ENCODE results near the gene CMTM1. TPM values are rescaled to one million over a fixed set of nuclear protein-coding genes. Genes with fewer than 3 reads are reported as not detected.
A peak's percentile ranks its signal among the peaks of the same experiment; 100 is the strongest.

CMTM1 gene
- total RNA-seq, 5 donors from 2014 or later (not counting 1 experiment from before 2014, with no cell fraction given): 0.95 to 12.9 (median 10.3) TPM

DNA sequence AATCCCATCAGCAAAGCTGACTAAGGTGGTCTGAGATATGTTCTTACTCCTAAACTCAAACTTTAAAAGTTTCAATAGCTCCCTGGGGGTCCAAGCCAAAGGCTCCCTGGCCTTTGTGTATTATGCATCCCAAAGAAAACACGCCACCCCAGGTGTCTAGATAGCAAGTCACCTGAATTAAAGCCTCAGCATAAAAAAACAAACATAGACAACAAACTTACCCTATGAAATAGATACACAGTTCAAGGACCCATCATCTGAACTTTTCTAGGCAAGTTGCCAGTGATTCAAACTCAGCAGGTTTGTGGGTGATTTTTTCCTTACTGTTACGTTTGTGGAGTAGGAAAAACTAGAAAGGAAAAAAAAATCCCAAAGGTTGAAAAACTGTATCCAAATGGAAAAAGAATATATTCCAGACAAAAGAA, 50.8 kb downstream of the CMTM1 start:
- H3K27me3 Mint-ChIP-seq: no peaks in the 10 kb centered on the region
- Histone ChIP-seq H3K27me3 (replicated peaks in 1 of 2; ENCODE audit: control insufficient read depth in 2 of 2, extremely low read depth in 1 of 2, insufficient read depth in 2 of 2, low read length in 1 of 2) (no peaks in the 10 kb centered on the region), H3K36me3 (ENCODE audit: control insufficient read depth in 2 of 2, extremely low read depth in 1 of 2, insufficient read depth in 1 of 2, low read length in 1 of 2) (peaks cover 9 to 24% of the 10 kb centered on the region in 2 donors), H3K4me1 (ENCODE audit: control insufficient read depth in 1 of 2, extremely low read depth in 1 of 2, insufficient read depth in 2 of 2, low read length in 2 of 2) (no peaks in the 10 kb centered on the region), H3K4me3 (ENCODE audit: control insufficient read depth in 1 of 2, extremely low read depth in 1 of 2, low read length in 1 of 2) (no peak overlapping the region), H3K27ac (ENCODE audit: low read length) (no peak overlapping the region), H3K9me3 (no peaks in the 10 kb centered on the region)
- H3K36me3 Mint-ChIP-seq: peaks cover 3% of the 10 kb centered on the region
- no peaks in the 10 kb centered on the region for H3K9me3 Mint-ChIP-seq
- DNase-seq: no peak
- no peaks in the 10 kb centered on the region for H3K4me1 Mint-ChIP-seq
- POLR2A ChIA-PET: no interaction called here
- peak overlapping the region in 1 of 2 donors; percentile 6 for H3K27ac Mint-ChIP-seq
- 100% methylated on average over 1 of the region's 2 CpGs for WGBS (ENCODE audit: insufficient coverage)
- CTCF ChIA-PET: interaction anchor here in 1 of 2 donors (1.5 kb wide), 1 partner anchor 8 kb away, joined by 4 read pairs; no protein-coding TSS in a partner anchor
- ATAC-seq (replicated peaks in 1 of 4): no peak
- H3K4me3 Mint-ChIP-seq: no peak overlapping the region

DNA sequence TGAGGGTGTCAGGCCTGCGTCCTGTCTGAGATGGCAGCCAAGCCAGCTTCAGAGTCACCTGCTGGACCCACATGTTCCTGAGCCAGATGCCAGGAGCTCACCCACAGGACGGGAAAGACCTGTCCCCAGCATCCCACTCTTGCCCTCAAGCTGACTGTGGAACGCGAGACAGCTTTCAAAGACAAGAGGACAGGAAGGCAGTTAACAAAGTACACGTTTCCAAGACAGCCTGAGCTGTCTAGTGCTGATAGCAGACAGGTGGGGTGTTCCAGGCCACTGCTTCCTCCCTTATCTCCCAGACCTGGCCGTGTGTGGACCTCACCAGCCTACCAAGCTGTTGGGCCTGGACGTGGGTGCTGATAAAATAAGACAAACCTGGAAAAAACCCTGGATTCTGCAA, 51.5 kb downstream of the CMTM1 start:
- Mint-ChIP-seq H3K9me3 (no peaks in the 10 kb centered on the region), H3K27ac (no peak overlapping the region), H3K4me3 (no peak overlapping the region), H3K4me1 (no peaks in the 10 kb centered on the region), H3K36me3 (peaks cover 3% of the 10 kb centered on the region), H3K27me3 (no peaks in the 10 kb centered on the region)
- CTCF ChIA-PET: interaction anchor here in 1 of 2 donors (1.5 kb wide), 1 partner anchor 9 kb away, joined by 4 read pairs; no protein-coding TSS in a partner anchor
- POLR2A ChIA-PET: no interaction called here
- H3K4me1 ChIP-seq (ENCODE audit: control insufficient read depth in 1 of 2, extremely low read depth in 1 of 2, insufficient read depth in 2 of 2, low read length in 2 of 2): no peaks in the 10 kb centered on the region
- H3K27me3 ChIP-seq (replicated peaks in 1 of 2; ENCODE audit: control insufficient read depth in 2 of 2, extremely low read depth in 1 of 2, insufficient read depth in 2 of 2, low read length in 1 of 2): no peaks in the 10 kb centered on the region
- no peaks in the 10 kb centered on the region for H3K9me3 ChIP-seq
- 85% methylated on average over 5 of the region's 7 CpGs for WGBS (ENCODE audit: insufficient coverage)
- no peak overlapping the region for H3K27ac ChIP-seq (ENCODE audit: low read length)
- ATAC-seq (replicated peaks in 1 of 4) (no peak), DNase-seq (no peak)
- no peak overlapping the region for H3K4me3 ChIP-seq (ENCODE audit: control insufficient read depth in 1 of 2, extremely low read depth in 1 of 2, low read length in 1 of 2)
- H3K36me3 ChIP-seq (ENCODE audit: control insufficient read depth in 2 of 2, extremely low read depth in 1 of 2, insufficient read depth in 1 of 2, low read length in 1 of 2): peaks cover 2 to 17% of the 10 kb centered on the region in 2 donors

DNA sequence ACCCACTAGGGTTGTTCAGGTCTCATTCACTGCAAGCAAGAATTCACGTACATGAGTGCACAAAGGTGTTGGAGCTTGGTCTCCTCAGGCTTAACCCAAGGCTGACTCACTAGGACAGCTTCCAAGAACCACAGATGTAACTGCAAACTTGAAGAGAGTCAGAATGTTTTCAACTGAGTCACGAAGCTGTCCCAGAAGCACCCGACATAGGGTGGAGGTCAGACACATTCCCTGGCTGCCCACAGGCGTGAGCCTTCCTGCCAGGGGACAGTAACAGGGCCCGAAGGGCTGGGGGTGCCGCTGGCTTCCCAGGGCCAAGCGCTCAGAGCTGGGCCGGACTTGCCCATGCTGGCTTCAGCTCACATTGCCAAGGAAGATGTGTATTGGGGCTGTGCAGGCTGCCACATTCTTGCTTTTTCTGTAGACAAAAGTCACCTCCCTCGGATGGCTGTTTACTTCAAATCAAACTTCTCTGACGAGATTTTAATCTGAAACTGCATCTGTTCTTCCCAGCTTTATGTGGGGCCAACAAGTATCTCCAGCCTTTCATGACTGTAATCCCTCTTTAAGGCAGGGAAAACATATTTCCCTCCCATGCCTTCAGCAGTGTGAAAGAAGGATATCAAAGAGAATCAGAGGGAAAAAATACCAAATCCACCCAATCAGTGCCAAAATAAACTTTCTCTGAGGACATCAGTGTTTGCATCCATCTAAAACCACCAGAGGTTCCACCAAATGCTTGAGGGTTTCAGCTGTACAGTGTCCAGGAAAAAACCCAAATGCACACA, 52.5 kb downstream of the CMTM1 start:
- Histone ChIP-seq H3K4me3 (ENCODE audit: control insufficient read depth in 1 of 2, extremely low read depth in 1 of 2, low read length in 1 of 2) (no peak overlapping the region), H3K27ac (ENCODE audit: low read length) (no peak overlapping the region), H3K27me3 (replicated peaks in 1 of 2; ENCODE audit: control insufficient read depth in 2 of 2, extremely low read depth in 1 of 2, insufficient read depth in 2 of 2, low read length in 1 of 2) (no peaks in the 10 kb centered on the region), H3K36me3 (ENCODE audit: control insufficient read depth in 2 of 2, extremely low read depth in 1 of 2, insufficient read depth in 1 of 2, low read length in 1 of 2) (peaks cover 2 to 10% of the 10 kb centered on the region in 2 donors), H3K4me1 (ENCODE audit: control insufficient read depth in 1 of 2, extremely low read depth in 1 of 2, insufficient read depth in 2 of 2, low read length in 2 of 2) (no peaks in the 10 kb centered on the region), H3K9me3 (no peaks in the 10 kb centered on the region)
- Mint-ChIP-seq H3K27ac (no peak overlapping the region), H3K36me3 (no peaks in the 10 kb centered on the region), H3K4me1 (no peaks in the 10 kb centered on the region), H3K4me3 (no peak overlapping the region), H3K9me3 (no peaks in the 10 kb centered on the region), H3K27me3 (no peaks in the 10 kb centered on the region)
- no peak for ATAC-seq (replicated peaks in 1 of 4)
- DNase-seq: no peak
- ChIA-PET CTCF (no interaction called here), POLR2A (no interaction called here)
- 83% methylated on average over 8 of the region's 10 CpGs for WGBS (ENCODE audit: insufficient coverage)

DNA sequence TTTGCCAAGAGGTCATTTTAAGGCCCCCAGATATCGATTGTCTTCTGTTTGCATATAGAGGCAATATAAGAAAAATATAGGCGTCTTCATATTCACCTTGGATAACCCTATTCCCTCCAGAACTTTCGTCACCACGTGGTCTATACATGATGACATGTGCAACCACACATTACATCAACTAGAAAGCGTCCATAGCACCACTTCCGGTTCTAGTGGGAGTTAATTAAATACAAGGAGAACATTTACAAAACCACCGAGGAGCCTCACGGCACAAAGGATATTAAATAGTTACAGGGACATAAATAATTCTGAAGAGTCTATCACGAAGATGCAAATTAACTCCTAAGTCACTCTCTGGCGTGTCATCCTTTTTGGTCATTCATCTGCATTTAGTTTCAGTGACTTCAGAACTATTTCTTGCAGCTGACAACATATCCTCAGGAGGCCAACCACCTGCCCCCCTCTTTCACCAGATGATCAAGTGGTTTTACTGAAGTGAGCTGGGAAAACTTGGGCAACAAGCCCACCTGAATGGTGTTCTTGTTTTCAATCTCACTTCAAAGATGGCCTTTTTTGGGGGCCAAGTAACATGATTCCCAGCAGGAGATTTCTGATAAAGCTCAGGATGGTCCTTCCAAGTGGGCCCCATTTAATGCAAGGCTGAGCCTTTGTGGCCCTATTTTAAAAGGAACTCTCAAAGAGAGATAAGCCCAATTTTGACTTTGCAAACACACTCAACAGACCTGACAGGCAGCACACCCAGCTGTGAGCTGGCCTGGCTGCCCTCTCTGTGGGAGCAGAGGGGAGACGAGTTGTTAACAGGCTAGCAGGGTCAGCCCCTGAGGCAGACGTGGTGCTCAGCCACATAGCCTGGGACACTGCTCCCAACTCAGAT, 53.5 kb downstream of the CMTM1 start:
- Mint-ChIP-seq H3K27me3 (no peaks in the 10 kb centered on the region), H3K36me3 (no peaks in the 10 kb centered on the region), H3K27ac (no peak overlapping the region), H3K9me3 (no peaks in the 10 kb centered on the region), H3K4me3 (no peak overlapping the region), H3K4me1 (no peaks in the 10 kb centered on the region)
- Histone ChIP-seq H3K27me3 (replicated peaks in 1 of 2; ENCODE audit: control insufficient read depth in 2 of 2, extremely low read depth in 1 of 2, insufficient read depth in 2 of 2, low read length in 1 of 2) (no peaks in the 10 kb centered on the region), H3K4me1 (ENCODE audit: control insufficient read depth in 1 of 2, extremely low read depth in 1 of 2, insufficient read depth in 2 of 2, low read length in 2 of 2) (no peaks in the 10 kb centered on the region), H3K27ac (ENCODE audit: low read length) (no peak overlapping the region), H3K36me3 (ENCODE audit: control insufficient read depth in 2 of 2, extremely low read depth in 1 of 2, insufficient read depth in 1 of 2, low read length in 1 of 2) (peaks cover 2 to 3% of the 10 kb centered on the region in 2 donors), H3K9me3 (no peaks in the 10 kb centered on the region), H3K4me3 (ENCODE audit: control insufficient read depth in 1 of 2, extremely low read depth in 1 of 2, low read length in 1 of 2) (no peak overlapping the region)
- DNase-seq: no peak
- ChIA-PET POLR2A (interaction anchor here in 1 of 2 donors (0.7 kb wide), 1 partner anchor 9 kb away, joined by 3 read pairs; no protein-coding TSS in a partner anchor), CTCF (no interaction called here)
- 89% methylated on average over 5 of the region's 12 CpGs for WGBS (ENCODE audit: insufficient coverage)
- no peak for ATAC-seq (replicated peaks in 1 of 4)

DNA sequence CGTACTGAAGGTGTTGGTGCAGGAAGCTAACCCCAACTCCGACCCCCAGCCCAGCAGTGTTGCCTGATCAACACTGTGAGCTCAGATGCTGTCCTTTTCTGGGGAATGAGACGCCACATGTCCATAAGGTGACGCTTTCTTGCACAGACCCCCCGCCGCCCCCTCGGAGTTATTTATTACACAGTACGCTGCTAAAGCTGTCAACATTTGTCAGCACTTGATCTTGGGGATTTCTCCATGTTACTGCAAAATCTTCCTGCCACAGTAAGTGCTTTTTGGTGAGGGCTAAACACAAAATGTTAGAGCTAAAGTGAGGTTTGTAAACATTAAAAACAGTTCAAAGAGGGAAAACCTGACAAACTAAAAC, 54.2 kb downstream of the CMTM1 start:
- H3K9me3 ChIP-seq: no peaks in the 10 kb centered on the region
- WGBS (ENCODE audit: insufficient coverage): 91% methylated on average over 6 of the region's 8 CpGs
- no peak overlapping the region for H3K27ac Mint-ChIP-seq
- H3K4me1 ChIP-seq (ENCODE audit: control insufficient read depth in 1 of 2, extremely low read depth in 1 of 2, insufficient read depth in 2 of 2, low read length in 2 of 2): no peaks in the 10 kb centered on the region
- H3K36me3 ChIP-seq (ENCODE audit: control insufficient read depth in 2 of 2, extremely low read depth in 1 of 2, insufficient read depth in 1 of 2, low read length in 1 of 2): peaks cover 2 to 3% of the 10 kb centered on the region in 2 donors
- H3K4me3 ChIP-seq (ENCODE audit: control insufficient read depth in 1 of 2, extremely low read depth in 1 of 2, low read length in 1 of 2): no peak overlapping the region
- H3K4me3 Mint-ChIP-seq: no peak overlapping the region
- H3K9me3 Mint-ChIP-seq: no peaks in the 10 kb centered on the region
- no peaks in the 10 kb centered on the region for H3K27me3 Mint-ChIP-seq
- H3K27me3 ChIP-seq (replicated peaks in 1 of 2; ENCODE audit: control insufficient read depth in 2 of 2, extremely low read depth in 1 of 2, insufficient read depth in 2 of 2, low read length in 1 of 2): no peaks in the 10 kb centered on the region
- ChIA-PET POLR2A (interaction anchor here in 1 of 2 donors (0.7 kb wide), 1 partner anchor 9 kb away, joined by 3 read pairs; no protein-coding TSS in a partner anchor), CTCF (no interaction called here)
- ATAC-seq (replicated peaks in 1 of 4) (no peak), DNase-seq (no peak)
- H3K27ac ChIP-seq (ENCODE audit: low read length): no peak overlapping the region
- H3K36me3 Mint-ChIP-seq: no peaks in the 10 kb centered on the region
- H3K4me1 Mint-ChIP-seq: no peaks in the 10 kb centered on the region

DNA sequence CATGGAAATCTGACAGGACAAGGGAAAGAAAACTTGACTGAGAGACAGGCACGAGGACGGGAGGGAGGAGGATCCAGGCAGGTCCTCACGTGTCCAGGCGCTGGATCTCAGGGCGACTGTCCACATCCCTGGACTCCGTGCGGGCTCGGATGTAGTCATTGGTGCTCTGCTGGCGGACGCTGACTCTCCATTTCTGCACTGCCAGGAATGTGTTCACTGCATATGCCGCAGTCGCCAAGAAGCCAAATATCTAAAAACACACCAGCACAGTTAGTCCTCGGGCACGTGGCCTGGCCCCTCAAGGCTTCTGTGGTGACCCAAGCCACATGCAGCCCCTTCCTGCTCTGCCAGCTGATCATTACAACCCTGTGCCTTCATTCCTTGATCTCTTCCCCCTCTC, 55.7 kb downstream of the CMTM1 start:
- Mint-ChIP-seq H3K27me3 (no peaks in the 10 kb centered on the region), H3K9me3 (no peaks in the 10 kb centered on the region), H3K4me1 (no peaks in the 10 kb centered on the region), H3K36me3 (no peaks in the 10 kb centered on the region), H3K27ac (no peak overlapping the region), H3K4me3 (no peak overlapping the region)
- Histone ChIP-seq H3K27me3 (replicated peaks in 1 of 2; ENCODE audit: control insufficient read depth in 2 of 2, extremely low read depth in 1 of 2, insufficient read depth in 2 of 2, low read length in 1 of 2) (peaks cover 0 to 3% of the 10 kb centered on the region in 2 experiments), H3K4me1 (ENCODE audit: control insufficient read depth in 1 of 2, extremely low read depth in 1 of 2, insufficient read depth in 2 of 2, low read length in 2 of 2) (no peaks in the 10 kb centered on the region), H3K27ac (ENCODE audit: low read length) (no peak overlapping the region), H3K9me3 (no peaks in the 10 kb centered on the region), H3K36me3 (ENCODE audit: control insufficient read depth in 2 of 2, extremely low read depth in 1 of 2, insufficient read depth in 1 of 2, low read length in 1 of 2) (peaks cover 2 to 3% of the 10 kb centered on the region in 2 donors), H3K4me3 (ENCODE audit: control insufficient read depth in 1 of 2, extremely low read depth in 1 of 2, low read length in 1 of 2) (no peak overlapping the region)
- 96% methylated on average over 14 of the region's 14 CpGs for WGBS (ENCODE audit: insufficient coverage)
- ChIA-PET POLR2A (no interaction called here), CTCF (no interaction called here)
- no peak for DNase-seq
- ATAC-seq (replicated peaks in 1 of 4): no peak
